ENCODE measurements around the gene PTBP2. TPM values are rescaled to one million over a fixed set of nuclear protein-coding genes. Genes with fewer than 3 reads are reported as not detected.
"Not testable (repeated sequence)": the region's sequence is repeated elsewhere in the genome, so short reads cannot be mapped to it uniquely, and the experiment has no call there.

The PTBP2 gene
- total RNA-seq, 1 donor from 2014 or later = 24.0 TPM

DNA sequence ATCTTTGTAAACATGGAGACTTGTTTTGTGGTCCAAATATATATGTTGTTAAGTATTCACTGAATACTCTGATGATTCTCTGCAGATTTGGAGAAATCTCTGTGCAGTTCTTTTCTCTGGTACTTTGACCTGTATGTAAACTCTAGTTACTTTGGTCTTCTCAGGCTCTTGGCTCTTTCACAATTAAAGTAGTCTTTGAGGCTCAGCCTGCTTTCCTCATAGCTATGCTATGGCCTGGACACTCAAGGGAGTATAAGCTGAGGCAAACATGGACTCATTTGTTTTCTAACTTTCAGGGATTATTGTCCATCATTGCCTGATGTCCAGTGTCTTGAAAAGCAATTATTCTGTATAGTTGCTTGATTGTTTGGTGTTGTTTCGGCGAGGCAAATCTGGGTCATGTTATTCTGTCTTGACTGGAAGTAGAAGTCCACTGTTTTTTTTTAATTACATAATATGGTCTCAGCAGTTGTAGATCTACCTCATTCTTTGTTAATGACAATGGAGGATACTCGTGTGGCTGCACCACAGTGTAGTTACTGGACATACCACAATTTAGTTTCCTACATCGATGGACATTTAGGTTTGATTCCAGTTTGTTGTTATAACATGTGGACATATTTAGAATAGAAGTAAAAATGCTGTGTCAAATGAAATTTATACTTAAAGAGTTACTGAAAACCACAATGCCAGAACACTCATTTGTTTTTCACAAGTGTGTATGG is 9.2 kb downstream of the PTBP2 start:
- no peak for DNase-seq (ENCODE audit: low spot score)

DNA sequence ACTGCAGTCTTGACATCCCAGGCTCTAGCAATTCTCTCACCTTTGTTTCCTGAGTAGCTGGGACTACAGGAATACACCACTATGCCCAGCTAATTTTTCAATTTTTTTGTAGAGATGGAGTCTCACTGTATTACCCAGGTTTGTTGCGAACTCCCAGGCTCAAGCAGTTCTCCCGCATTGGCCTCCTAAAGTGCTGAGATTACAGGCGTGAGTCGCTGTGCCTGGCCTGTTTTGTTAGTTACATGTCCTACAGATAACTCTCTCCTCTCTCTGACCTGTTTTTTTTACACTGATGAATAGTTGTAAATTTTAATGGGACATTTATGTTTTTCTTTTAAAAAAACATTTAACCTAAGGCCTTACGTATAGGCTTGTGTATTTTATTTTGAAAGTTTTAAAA is 19.8 kb downstream of the PTBP2 start:
- no peak for DNase-seq (ENCODE audit: low spot score)

DNA sequence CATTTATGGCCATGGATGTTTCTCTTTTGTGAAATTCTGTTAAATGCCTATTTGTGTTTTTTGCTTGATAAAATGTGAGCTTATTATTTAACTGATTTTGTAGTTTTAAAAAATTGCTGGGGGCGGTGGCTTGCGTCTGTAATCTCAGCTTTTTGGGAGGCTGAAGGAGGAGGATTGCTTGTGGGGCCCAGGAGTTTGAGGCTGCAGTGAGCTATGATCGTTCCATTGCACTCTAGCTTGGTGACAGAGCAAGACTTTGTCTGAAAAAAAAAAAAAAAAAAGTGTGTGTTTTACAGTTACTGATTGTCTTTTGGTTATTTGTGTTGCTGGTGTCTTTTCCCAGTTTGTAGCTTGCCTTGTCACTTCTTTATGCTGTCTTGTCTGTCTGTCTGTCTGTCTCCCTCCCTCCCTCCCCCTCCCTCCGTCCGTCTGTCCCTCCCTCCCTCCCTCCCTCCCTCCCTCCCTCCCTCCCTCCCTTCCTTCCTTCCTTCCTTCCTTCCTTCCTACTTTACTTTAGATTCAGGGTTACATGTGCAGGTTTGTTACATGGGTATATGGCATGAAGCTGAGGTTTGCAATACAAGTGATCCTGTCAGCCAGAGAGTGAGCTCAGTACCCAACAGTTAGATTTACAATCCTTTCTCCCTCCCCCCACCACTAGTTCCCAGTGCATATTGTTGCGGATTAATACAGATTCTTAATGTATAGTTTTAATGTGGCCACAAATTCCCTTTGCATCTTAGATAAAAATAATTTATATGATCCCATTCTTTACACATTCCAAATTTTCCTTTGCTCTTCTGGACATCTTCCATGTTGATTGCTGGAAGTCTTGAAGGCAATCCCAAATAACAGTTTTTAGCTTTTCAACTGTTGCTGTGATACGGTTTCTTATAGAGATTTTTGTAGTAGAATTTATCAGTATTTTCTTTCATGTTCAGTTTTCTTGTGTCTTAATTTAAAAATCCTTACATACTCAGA is 25.1 kb downstream of the PTBP2 start:
- no peak for DNase-seq (ENCODE audit: low spot score)

DNA sequence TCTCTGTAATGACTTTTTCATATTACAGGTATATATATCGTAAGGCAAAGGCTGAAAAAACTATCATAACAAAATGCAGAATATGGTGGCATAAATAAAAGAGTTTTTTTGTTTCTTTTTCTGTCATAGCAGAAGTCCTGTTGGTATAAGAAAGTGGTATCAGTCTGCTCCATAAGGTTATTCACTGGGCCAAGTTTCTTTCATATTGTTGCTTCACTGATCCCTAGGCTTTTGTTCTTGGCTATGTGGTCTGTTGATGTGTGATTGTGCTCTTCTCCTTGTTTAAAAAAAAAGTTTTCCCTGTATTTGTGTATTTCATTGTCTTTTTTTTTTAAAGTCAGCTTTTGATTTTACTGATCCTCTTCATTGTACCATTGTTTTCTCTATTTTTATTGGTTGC is 26.0 kb downstream of the PTBP2 start:
- no peak for DNase-seq (ENCODE audit: low spot score)

DNA sequence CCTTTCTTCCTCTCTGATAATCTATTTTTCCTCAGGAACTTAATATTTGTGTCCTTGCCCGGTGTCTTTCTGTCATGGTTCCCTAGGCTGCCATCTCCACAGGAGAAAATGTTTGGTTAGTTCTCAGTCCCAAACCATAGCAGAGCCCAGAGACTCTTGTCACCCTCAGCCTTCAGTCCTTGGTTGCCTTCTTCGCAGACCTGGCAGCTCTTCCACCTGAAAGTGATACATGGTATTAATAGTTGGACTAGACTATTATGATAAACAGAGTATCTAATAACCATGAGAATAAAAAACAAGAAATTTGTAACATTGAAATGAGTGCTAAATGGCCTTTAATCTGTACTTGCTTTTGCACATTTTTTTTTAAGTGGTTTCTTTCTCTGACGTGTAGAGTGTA is 26.5 kb downstream of the PTBP2 start:
- no peak for DNase-seq (ENCODE audit: low spot score)

DNA sequence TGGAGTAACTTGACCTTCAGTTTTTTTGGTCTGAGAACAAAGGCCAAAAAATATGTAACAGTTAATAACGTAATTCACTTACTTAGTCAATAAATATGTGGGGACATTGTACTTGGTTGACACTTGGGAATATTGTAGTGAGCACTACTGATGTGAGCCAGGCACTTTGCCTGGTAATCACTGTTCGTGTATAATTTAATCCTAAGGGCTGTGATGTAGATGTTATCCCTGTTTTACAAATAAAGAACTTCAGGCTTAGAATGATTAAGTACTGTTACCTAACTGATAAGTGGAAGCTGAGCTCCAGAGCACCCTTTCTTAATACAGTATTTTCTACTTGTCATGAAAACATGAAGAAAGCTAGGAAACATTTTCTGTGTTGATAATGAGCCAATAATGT is 28.0 kb downstream of the PTBP2 start:
- no peak for DNase-seq (ENCODE audit: low spot score)

DNA sequence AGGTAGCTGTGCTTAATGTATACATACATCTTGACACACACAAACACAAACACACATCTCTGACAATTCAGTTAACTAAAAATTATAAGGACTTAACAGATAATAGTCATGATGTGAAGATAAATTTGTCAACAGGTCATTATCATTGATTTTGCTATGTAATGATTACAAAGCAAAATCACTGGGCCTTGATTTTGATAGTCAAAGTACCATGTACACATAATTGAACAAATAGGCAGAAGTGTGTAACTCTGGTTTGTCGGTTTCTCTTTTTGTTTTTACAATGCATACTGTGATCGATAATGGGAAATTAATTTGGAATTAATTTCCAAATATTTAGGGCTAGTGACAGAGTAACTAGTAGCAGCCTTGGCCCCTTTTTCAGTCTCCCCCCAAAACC is 30.8 kb downstream of the PTBP2 start:
- no peak for DNase-seq (ENCODE audit: low spot score)

DNA sequence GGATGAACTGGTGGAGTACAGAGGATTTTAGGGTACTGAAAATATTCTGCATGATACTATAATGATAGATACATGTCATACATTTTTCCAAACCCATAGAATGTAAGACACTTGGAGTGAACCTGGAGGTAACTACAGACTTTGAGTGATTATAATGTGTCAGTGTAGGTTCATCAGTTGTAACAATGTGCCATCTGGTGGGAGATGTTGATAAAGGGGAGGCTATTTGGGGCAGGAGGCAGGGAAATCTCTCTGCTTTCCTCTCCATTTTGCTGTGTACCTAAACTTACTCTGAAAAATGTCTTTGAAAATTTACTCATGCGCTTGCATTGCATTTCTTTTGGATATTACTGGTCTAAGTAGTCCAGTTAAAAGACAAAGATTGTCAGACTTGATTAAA is 35.2 kb downstream of the PTBP2 start:
- DNase-seq (ENCODE audit: low spot score) = no peak

DNA sequence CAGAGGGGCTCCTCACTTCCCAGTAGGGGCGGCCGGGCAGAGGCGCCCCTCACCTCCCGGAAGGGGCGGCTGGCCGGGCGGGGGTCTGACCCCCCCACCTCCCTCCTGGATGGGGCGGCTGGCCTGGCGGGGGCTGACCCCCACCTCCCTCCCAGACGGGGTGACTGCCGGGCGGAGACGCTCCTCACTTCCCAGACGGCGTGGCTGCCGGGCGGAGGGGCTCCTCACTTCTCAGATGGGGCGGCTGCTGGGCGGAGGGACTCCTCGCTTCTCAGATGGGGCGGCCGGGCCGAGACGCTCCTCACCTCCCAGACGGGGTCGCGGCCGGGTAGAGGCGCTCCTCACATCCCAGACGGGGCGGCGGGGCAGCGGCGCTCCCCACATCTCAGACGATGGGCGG is 41.0 kb downstream of the PTBP2 start:
- DNase-seq (ENCODE audit: low spot score) = not testable (repeated sequence)

DNA sequence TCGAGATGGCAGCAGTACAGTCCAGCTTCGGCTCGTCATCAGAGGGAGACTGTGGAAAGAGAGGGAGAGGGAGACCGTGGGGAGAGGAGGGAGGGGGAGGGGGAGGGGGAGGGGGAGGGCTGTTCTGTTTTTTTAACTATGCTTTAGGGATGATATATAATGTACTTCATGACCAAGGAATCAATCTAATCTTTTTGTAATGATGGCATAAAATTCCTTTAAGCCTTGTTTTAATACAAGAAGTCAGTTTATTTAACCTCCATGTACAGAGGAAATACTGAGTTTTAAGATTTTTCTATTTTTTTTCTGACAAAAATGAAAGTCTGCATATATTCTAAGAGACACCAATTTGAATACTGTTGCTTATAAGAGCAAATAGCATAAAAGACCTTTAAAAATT is 41.9 kb downstream of the PTBP2 start:
- no peak for DNase-seq (ENCODE audit: low spot score)

DNA sequence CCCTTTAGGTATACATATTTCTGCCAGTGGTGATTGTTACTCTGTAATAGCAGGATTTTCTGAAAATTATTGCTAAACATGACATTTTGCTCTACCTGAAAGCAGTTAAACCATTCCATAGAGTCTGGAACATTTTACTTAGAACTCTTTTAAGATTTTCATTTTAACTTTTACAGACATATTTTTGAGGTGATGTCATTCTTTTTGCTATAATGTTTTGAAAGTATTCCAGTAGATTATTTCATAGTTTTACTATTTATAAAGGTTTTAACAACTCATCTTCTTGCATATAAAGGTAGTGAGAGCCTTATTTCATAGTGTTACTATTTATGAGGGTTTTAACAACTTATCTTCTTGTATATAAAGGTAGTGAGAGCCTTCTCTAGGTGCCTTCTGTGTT is 42.9 kb downstream of the PTBP2 start:
- no peak for DNase-seq (ENCODE audit: low spot score)

DNA sequence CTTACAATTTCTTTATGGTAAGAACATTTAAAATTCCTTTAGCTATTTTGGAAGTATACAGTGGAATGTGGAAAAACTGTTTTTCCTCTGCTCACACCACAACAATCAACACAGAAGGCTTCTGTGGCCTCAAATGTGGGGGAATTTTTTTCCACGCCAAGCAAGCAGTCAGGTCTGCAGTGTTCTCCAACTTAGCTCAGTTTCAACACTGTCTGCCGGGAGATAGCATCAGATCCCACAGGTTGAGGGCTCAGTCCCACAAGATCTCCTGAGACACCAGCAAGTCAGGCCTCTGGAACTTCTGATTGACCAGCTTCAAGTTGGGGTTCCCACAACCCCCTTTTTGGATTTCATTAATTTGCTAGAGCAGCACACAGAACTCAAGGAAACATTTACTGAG is 50.3 kb downstream of the PTBP2 start:
- no peak for DNase-seq (ENCODE audit: low spot score)

DNA sequence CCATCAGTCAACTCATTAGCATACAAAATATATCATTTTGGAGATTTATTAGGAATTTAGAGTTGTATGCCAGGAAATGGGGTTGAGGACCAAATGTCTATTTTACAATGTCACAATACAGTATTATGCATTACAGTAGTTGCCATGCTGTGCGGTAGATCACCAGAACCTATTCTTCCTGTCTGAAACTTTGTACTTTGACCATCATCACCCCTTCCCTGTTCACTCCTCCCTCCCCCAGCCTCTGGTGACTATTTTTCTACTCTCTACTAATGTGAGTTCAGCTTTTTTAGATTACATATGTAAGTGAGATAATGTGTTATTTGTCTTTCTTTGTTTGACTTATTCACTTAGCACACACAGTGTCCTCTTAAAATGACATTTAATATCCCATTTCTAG is 50.8 kb downstream of the PTBP2 start:
- DNase-seq (ENCODE audit: low spot score) = no peak

DNA sequence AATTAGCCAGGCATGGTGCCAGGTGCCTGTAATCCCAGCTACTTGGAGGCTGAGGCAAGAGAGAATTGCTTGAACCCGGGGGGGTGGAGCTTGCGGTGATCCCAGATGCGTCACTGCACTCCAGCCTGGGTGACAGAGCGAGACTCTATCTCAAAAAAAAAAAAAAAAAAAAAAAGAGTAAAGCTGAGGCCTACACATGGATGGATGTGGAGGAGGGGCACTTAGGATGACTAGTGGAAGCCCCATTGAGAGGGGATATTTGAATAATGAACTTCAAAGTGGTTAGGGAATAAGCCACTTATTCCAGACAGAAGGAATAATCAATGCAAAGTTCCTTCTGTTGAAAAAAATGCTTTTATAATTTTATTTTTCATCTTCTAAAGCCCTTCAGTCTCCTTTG is 51.4 kb downstream of the PTBP2 start:
- DNase-seq (ENCODE audit: low spot score) = no peak

DNA sequence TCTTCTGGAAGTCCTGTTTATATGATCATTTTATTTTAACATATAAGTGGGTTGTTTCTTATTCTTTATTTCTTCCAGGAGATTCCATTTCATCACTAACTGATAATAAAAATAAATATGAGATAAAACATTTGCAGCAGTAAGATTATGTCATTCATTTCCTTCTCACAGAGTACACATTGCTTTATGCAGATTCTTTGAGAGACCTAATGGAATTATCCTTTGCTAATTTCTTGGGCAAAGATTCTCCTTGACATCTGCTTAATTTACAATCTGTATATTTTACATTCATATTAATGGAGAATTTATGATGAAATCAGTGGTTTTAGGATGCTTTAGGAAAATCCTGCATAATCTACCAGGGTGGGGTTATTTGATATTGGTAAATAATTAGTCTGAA is 60.6 kb downstream of the PTBP2 start:
- DNase-seq (ENCODE audit: low spot score) = no peak

DNA sequence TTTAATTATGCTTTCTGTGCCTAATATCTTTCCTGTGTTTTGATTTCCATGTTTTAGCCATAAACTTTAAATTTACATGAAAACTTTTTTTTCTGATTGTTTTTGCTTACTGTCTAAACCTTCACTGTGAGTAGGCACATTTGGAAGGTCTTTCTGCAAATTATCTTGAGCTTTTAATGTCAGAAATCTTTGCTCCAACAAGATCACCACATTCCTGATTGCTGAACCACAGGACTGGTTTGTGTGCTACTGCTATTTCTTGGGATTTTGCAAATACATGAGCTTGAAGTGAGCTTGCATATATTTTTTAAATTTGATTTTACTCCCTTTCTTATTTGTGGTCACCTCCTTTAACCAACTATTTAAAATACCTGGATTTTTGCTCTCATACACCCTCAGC is 61.3 kb downstream of the PTBP2 start:
- DNase-seq (ENCODE audit: low spot score) = no peak

DNA sequence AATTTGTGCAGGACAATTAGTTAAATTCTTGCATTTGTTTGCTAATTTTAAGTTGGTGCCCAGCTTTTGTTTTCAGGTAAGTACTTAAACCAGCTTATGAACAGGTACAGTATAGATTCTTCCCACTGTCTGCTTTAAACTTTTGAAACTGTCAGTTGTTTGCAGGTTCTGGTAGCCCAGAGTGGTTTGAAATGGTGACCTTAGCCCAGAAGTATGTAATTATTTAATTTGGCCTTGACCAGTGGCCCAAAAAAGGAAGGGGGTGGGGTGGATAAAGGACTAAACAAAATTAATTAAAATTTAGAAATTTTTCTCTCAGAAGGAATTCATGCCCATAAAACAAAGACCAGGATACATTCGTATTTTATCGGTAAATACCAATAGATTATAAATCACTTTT is 69.0 kb downstream of the PTBP2 start:
- no peak for DNase-seq (ENCODE audit: low spot score)

DNA sequence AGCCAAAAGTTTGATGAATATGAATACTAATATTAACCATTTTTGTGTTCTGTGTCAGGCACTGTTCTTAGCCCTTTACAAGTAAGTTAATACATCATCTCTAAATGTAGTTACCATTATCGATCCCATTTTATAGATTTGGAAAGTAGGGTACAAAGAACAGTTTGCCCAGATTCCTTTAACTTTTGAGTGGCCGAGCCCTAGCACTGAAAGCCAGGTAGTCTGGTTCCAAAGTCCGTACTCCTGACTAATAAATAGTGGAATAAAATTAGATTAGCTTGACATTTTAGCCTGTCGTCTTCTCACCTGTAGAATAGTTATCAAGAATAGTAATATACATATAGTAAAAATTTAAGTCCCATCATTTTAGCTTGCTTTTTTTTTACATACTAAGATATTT is 70.6 kb downstream of the PTBP2 start:
- DNase-seq (ENCODE audit: low spot score) = no peak

DNA sequence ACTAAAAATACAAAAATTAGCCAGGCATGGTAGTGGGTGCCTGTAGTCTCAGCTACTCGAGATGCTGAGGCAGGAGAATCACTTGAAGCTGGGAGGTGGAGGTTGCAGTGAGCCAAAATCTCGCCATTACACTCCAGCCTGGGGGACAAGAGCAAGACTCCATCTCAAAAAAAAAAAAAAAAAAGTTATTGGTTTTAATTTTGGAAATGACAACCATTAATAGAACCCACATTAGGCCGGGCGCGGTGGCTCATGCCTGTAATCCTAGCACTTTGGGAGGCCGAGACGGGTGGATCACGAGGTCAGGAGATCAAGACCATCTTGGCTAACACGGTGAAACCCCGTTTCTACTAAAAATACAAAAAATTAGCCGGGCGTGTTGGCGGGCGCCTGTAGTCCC is 80.1 kb downstream of the PTBP2 start:
- DNase-seq (ENCODE audit: low spot score) = not testable (repeated sequence)

DNA sequence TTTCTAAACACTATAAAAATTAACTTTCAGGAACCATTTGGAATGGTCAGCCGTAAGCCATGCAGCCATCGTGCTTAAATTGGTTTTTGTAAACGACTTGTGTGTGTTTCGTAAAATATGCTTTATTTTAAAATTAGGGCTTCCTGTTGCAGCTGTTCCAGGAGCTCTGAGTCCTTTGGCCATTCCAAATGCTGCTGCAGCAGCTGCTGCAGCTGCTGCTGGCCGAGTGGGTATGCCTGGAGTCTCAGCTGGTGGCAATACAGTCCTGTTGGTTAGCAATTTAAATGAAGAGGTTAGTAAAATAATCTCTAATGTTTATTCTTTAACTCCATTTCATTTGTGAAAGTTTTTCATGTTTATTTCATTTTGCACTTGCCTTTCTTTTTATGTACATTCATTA is 83.1 kb downstream of the PTBP2 start:
- no peak for DNase-seq (ENCODE audit: low spot score)

DNA sequence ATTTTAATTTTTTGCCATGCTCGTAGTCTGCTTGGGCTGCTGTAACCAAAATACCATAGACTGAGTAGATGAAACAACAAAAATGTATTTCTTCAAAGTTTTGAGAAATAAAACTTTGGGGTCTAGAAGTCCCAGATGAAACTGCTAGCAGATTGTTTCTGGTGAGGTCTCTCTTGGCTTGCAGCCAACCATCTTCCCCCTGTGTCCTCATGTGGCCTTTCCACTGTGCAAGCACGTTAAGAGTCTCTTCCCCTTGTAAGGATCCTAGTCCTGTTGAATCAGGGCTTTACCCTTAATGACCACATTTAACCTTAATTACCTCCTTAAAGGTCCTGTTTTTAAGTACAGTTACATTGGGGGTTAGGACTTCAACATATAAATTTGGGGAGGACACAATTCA is 86.6 kb downstream of the PTBP2 start:
- DNase-seq (ENCODE audit: low spot score) = no peak

DNA sequence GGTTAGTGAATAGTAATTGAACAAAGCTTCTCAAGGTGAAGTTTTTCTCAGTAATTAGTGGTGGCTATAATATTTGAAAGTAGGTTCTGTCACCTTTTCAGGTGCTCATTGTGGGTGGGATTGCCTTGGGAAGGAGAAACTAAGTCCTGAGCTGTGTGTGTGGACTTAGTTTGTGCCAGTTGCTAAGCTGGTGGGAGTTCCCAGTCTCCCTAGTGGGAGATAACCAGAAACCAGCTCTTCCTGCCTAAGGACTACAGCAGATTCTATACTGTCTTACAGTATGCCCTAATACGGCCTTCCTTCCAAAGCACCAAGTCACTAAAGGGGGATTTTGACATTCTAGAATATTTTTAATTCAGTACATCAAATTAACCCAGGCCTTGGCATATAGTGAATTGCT is 94.3 kb downstream of the PTBP2 start:
- DNase-seq (ENCODE audit: low spot score) = no peak

DNA sequence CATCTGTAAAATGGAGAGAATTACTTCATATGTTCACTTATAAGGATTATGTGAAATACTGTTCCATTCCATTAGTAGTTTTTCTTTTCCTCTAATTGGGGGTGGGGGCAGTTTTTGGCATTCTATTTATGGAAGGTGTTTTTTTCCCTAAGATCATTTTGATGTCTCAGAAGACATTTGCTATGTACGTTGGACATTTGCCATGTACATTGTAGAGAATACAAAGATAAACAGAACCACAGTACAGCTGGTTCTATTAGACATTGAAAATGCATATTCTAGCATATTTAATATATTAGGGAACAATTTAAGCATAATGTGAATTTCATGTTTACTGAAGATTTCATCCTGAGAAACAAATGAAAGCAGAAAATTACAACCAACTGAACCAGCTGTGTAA is 98.5 kb downstream of the PTBP2 start:
- no peak for DNase-seq (ENCODE audit: low spot score)
